ENCODE data around the gene GRAMD4.

GRCh38 chr22:46626356-46626755 lies 6.2 kb downstream of the GRAMD4 start:
- TF ChIP-seq CTCF (IDR thresholded peaks at IDR 0.05) (no peak), POLR2A (IDR thresholded peaks at IDR 0.05) (no peak)
